ENCODE results near the gene RPS6KA5.
"Not testable (repeated sequence)": the region's sequence is repeated elsewhere in the genome, so short reads cannot be mapped to it uniquely, and the experiment has no call there.

Gene RPS6KA5

GRCh38 chr14:91022622-91023028 lies 37.8 kb downstream of the RPS6KA5 start:
- DNase-seq: not testable (repeated sequence)

GRCh38 chr14:91021991-91022621 lies 38.3 kb downstream of the RPS6KA5 start:
- no peak for DNase-seq

GRCh38 chr14:91021115-91021514 lies 39.3 kb downstream of the RPS6KA5 start:
- DNase-seq: no peak

GRCh38 chr14:91019673-91020072 lies 40.8 kb downstream of the RPS6KA5 start:
- no peak for DNase-seq

GRCh38 chr14:91018481-91018880 lies 42.0 kb downstream of the RPS6KA5 start:
- no peak for DNase-seq

GRCh38 chr14:91016800-91017410 lies 43.5 kb downstream of the RPS6KA5 start:
- no peak for DNase-seq

GRCh38 chr14:91015435-91015834 lies 45.0 kb downstream of the RPS6KA5 start:
- DNase-seq: no peak

- no peak for DNase-seq
Measured at GRCh38 chr14:91012045-91012444, 48.4 kb downstream of the RPS6KA5 start.

- no peak for DNase-seq
Measured at GRCh38 chr14:91010153-91010533, 50.3 kb downstream of the RPS6KA5 start.

GRCh38 chr14:91009501-91010152 lies 50.8 kb downstream of the RPS6KA5 start:
- DNase-seq: no peak

- no peak for DNase-seq
Measured at GRCh38 chr14:91008759-91009409, 51.6 kb downstream of the RPS6KA5 start.

GRCh38 chr14:91005716-91006115 lies 54.7 kb downstream of the RPS6KA5 start:
- no peak for DNase-seq

- DNase-seq: no peak
Measured at GRCh38 chr14:91004987-91005386, 55.5 kb downstream of the RPS6KA5 start.

GRCh38 chr14:90999299-90999698 lies 61.1 kb downstream of the RPS6KA5 start:
- DNase-seq: no peak

- DNase-seq: no peak
Measured at GRCh38 chr14:90996967-90997366, 63.5 kb downstream of the RPS6KA5 start.

- no peak for DNase-seq
Measured at GRCh38 chr14:90995785-90996184, 64.7 kb downstream of the RPS6KA5 start.

GRCh38 chr14:90993792-90994191 lies 66.6 kb downstream of the RPS6KA5 start:
- DNase-seq: no peak

GRCh38 chr14:90991690-90992443 lies 68.6 kb downstream of the RPS6KA5 start:
- DNase-seq: no peak

- DNase-seq: no peak
Measured at GRCh38 chr14:90990141-90990540, 70.3 kb downstream of the RPS6KA5 start.

- DNase-seq: no peak
Measured at GRCh38 chr14:90987140-90987539, 73.3 kb downstream of the RPS6KA5 start.

- DNase-seq: no peak
Measured at GRCh38 chr14:90986510-90986909, 73.9 kb downstream of the RPS6KA5 start.

- DNase-seq: no peak
Measured at GRCh38 chr14:90985601-90986242, 74.7 kb downstream of the RPS6KA5 start.

- DNase-seq: no peak
Measured at GRCh38 chr14:90983560-90983959, 76.9 kb downstream of the RPS6KA5 start.

Data from NCI-H2081 treated with DMSO at 0.1 percent for 48 hours (cell line).